Pancreas (tissue), 10 donors: Measurements from ENCODE around the gene IL1R1. TPM values are rescaled to one million over a fixed set of nuclear protein-coding genes. Genes with fewer than 3 reads are reported as not detected.

Source experiments
- ATAC-seq, 4 donors: fragments of 200-7000 bp; cut with Tn5 transposase; one replicate each; pipeline versions ENCODE4 v1.8.0 to v1.9.1; 2020; ENCODE audit warnings: mild to moderate bottlenecking in 4 of 4, moderate library complexity in 4 of 4
- DNase-seq, 6 donors: peaks; one replicate each; pipeline ENCODE4 v3.0.0-alpha.2; 2020
- FAIRE-seq: peaks from 2 replicates; lab custom pipeline; 2012; peaks lifted over from hg19 to GRCh38; lab: Jason Lieb, UNC
- H3K27ac ChIP-seq, 4 donors: fragments of 200-600 bp; sonication (generic); 1 replicate in 3 of 4; 2 replicates in 1 of 4; pipeline versions ENCODE4 v1.5.0 to v1.8.0; 2020
- H3K27me3 ChIP-seq, 4 donors: fragments of 200-600 bp; one replicate each; pipeline ENCODE4 v1.8.0; 2021
- H3K36me3 ChIP-seq, 3 donors: fragments of 200-600 bp; sonication (generic) in 1 of 3; one replicate each; pipeline versions ENCODE4 v1.5.0 to v1.8.0; 2020 to 2021
- H3K4me1 ChIP-seq, 3 donors: fragments of 200-600 bp; one replicate each; pipeline ENCODE4 v1.8.0; 2021
- H3K4me3 ChIP-seq, 4 donors: fragments of 200-600 bp; sonication (generic) in 2 of 4; one replicate each; pipeline versions ENCODE4 v1.5.0 to v1.8.0; 2020 to 2021
- H3K9me3 ChIP-seq, 4 donors: fragments of 200-600 bp; one replicate each; pipeline ENCODE4 v1.8.0; 2021
- WGBS, 2 donors: extraction: QIAGEN DNeasy Blood & Tissue Kit; methylation state at CpG; one replicate each; pipeline ENCODE4 v1.1.7; 2013; 5-methylcytosine and 5-hydroxymethylcytosine counted together
- intact Hi-C, 3 donors: fragments of 100-400 bp; cut with DNase I; formaldehyde crosslinking; loops; one replicate each; pipeline versions ENCODE4 v1.11.1 to v1.14.2; 2022
- polyA plus RNA-seq, 2 donors: library from polyadenylated mRNA; stranded (reverse); fragments of 200-250 nt; gene quantifications; one replicate each; pipeline ENCODE4 v1.2.3, GENCODE V29; 2013
- total RNA-seq, 6 donors: library from RNA; stranded (reverse); fragmentation: NEBNext Ultra II Directional in 4 of 6; extraction: Animal tissue kit (Norgen Biotek cat#: 25700) in 4 of 6; gene quantifications; one replicate each; pipeline versions ENCODE4 v1.2.1 to v1.2.4, GENCODE V29; 2021 to 2023
- TF ChIP-seq, protein P1 (sequence below), 4 donors: fragments of 200-600 bp; sonication (generic) in 3 of 4; IDR thresholded peaks; one replicate each; pipeline versions ENCODE4 v1.5.0 to v1.8.0; 2021; ENCODE audit warnings: antibody characterized with exemption in 4 of 4
- donor health status: healthy with polysubstance abuse.
- donor health status: DM: no; HTN: no; CAD: no; lungs with moderate emphysema.
- donor health status: DM: no; HTN: no; CAD: no.
- donor health status: control.
- donor health status: control.
- donor health status: Bipolar disorder and iron deficiency.
- donor health status: DM: yes; HTN: yes; CAD: no.
- donor health status: DM: no; HTN: no; CAD: no.
- donor health status: DM: no; HTN: no; CAD: no.
- donor health status: DM: yes; HTN: yes; CAD: no.

IL1R1 gene
- total and polyA plus RNA-seq, 8 donors, result 17.1 to 74.5 (median 26.8) TPM

GRCh38 chr2:102107741-102108070 lies 34.8 kb upstream of the IL1R1 start:
- intact Hi-C loops, result no loop called here
- DNase-seq, result no peak
- H3K9me3 ChIP-seq, result no peaks in the 10 kb centered on the region
- no peaks in the 10 kb centered on the region for H3K27me3 ChIP-seq
- H3K27ac ChIP-seq, result peak overlapping the region in 2 of 4 donors; percentile 20 to 78
- H3K4me3 ChIP-seq, result no peak overlapping the region
- peaks cover 9 to 82% (median 56%) of the 10 kb centered on the region in 3 donors for H3K4me1 ChIP-seq
- WGBS, 2 donors, result 13 to 16% methylated on average over 3 of the region's 3 CpGs
- TF ChIP-seq, protein P1, sequence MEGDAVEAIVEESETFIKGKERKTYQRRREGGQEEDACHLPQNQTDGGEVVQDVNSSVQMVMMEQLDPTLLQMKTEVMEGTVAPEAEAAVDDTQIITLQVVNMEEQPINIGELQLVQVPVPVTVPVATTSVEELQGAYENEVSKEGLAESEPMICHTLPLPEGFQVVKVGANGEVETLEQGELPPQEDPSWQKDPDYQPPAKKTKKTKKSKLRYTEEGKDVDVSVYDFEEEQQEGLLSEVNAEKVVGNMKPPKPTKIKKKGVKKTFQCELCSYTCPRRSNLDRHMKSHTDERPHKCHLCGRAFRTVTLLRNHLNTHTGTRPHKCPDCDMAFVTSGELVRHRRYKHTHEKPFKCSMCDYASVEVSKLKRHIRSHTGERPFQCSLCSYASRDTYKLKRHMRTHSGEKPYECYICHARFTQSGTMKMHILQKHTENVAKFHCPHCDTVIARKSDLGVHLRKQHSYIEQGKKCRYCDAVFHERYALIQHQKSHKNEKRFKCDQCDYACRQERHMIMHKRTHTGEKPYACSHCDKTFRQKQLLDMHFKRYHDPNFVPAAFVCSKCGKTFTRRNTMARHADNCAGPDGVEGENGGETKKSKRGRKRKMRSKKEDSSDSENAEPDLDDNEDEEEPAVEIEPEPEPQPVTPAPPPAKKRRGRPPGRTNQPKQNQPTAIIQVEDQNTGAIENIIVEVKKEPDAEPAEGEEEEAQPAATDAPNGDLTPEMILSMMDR (IDR thresholded peaks at IDR 0.05), result no peak
- ATAC-seq, result peak; percentile 44 to 62 (median 59)
- H3K36me3 ChIP-seq, result no peaks in the 10 kb centered on the region
- no peak for FAIRE-seq

DNA sequence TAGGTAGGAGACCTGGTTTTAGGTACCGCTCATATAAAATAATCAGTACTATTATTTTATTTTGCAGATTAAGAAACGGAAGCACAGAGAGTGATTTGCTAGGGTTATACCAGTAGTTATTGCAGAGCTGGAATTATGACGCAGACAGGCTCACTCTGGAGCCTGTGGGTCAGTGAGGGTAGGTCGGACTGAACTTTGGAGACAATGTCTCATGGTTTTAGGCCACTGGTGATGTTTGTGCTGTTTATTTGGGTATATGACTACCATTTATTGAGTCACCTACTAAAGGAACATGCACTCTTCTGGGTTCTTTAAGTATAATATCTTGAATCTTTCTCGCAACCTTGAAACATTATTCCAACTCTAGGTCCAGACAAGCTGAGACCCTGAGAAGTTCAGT lies 33.5 kb upstream of the IL1R1 start:
- intact Hi-C loops, result no loop called here
- H3K27me3 ChIP-seq, result no peaks in the 10 kb centered on the region
- peaks cover 9 to 81% (median 60%) of the 10 kb centered on the region in 3 donors for H3K4me1 ChIP-seq
- ATAC-seq, result no peak
- FAIRE-seq, result no peak
- H3K4me3 ChIP-seq, result no peak overlapping the region
- 84 to 88% methylated on average over 5 of the region's 5 CpGs for WGBS, 2 donors
- peak overlapping the region in 2 of 4 donors; percentile 48 to 78 for H3K27ac ChIP-seq
- TF ChIP-seq, protein P1 (IDR thresholded peaks at IDR 0.05), result no peak
- no peaks in the 10 kb centered on the region for H3K9me3 ChIP-seq
- DNase-seq, result no peak
- H3K36me3 ChIP-seq, result no peaks in the 10 kb centered on the region

GRCh38 chr2:102110171-102110570 lies 32.4 kb upstream of the IL1R1 start:
- ATAC-seq (no peak), DNase-seq (no peak), FAIRE-seq (no peak)
- no peaks in the 10 kb centered on the region for H3K9me3 ChIP-seq
- no peak overlapping the region for H3K4me3 ChIP-seq
- intact Hi-C loops, result no loop called here
- H3K27me3 ChIP-seq, result no peaks in the 10 kb centered on the region
- peak overlapping the region in 2 of 4 donors; percentile 37 to 48 for H3K27ac ChIP-seq
- H3K36me3 ChIP-seq, result no peaks in the 10 kb centered on the region
- 18 to 27% methylated on average over 5 of the region's 5 CpGs for WGBS, 2 donors
- H3K4me1 ChIP-seq, result peaks cover 14 to 83% (median 63%) of the 10 kb centered on the region in 3 donors
- TF ChIP-seq, protein P1 (IDR thresholded peaks at IDR 0.05), result no peak

DNA sequence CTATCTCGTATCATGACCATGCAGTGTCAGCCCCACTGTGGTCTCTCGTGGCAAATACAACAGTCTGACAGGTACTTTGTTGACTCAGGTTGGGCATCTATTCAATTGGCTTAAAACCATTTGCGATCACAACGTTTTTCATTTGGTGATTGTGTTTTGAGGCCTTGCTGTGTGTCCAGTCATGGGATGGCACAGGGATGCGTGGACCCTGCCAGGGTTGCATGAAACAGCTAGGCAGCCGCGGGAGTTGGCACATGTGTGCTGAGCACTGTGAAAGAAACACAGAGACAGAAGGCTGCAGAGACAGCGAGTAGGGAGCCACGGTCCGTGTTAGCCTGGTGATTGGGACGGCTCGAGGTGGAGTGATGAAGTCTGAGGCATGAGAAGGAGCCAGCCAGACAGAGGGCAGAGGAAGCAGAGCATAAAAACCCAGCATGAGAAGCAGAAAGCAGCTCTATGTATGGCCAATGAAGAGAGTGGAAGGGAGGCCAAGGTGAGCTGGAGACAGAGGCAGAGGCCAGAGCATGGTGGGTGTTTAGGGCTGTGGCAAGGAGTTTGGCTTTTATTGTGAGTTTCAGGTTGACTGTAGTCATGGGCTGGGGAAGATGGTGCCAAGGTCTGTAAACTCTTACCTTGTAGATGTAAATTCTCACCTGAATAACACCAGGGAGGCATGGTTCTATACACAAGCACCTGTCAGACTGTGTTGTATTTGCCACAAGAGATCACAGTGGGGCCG lies 31.8 kb upstream of the IL1R1 start:
- H3K27me3 ChIP-seq, result no peaks in the 10 kb centered on the region
- no peaks in the 10 kb centered on the region for H3K36me3 ChIP-seq
- peak in 1 of 6 donors; percentile 52 for DNase-seq
- peak in 1 of 4 donors; percentile 11 for ATAC-seq
- peaks cover 19 to 83% (median 62%) of the 10 kb centered on the region in 3 donors for H3K4me1 ChIP-seq
- H3K27ac ChIP-seq, result peak overlapping the region in 2 of 4 donors; percentile 37 to 48
- no peaks in the 10 kb centered on the region for H3K9me3 ChIP-seq
- 32 to 37% methylated on average over 13 of the region's 13 CpGs for WGBS, 2 donors
- FAIRE-seq, result no peak
- no peak overlapping the region for H3K4me3 ChIP-seq
- TF ChIP-seq, protein P1 (IDR thresholded peaks at IDR 0.05), result no peak
- intact Hi-C loops, result no loop called here

- intact Hi-C loops, result no loop called here
- DNase-seq (no peak), ATAC-seq (no peak), FAIRE-seq (no peak)
- H3K4me3 ChIP-seq, result no peak overlapping the region
- peak overlapping the region in 2 of 4 donors; percentile 37 to 46 for H3K27ac ChIP-seq
- H3K4me1 ChIP-seq, result peaks cover 19 to 83% (median 57%) of the 10 kb centered on the region in 3 donors
- no peaks in the 10 kb centered on the region for H3K9me3 ChIP-seq
- no peaks in the 10 kb centered on the region for H3K27me3 ChIP-seq
- TF ChIP-seq, protein P1 (IDR thresholded peaks at IDR 0.05), result no peak
- WGBS, 2 donors, result 61 to 69% methylated on average over 2 of the region's 2 CpGs
- H3K36me3 ChIP-seq, result no peaks in the 10 kb centered on the region
These were observed 30.7 kb upstream of the IL1R1 start for GRCh38 chr2:102111823-102112222.
